SK-N-SH treated with all-trans-retinoic acid at 6 μM for 48 hours (cell line): ENCODE measurements around the gene PTPN11.

Source experiments
- OSR1 ChIP-seq: fragments of 250-450 bp; sonication (Bioruptor Pico); IDR thresholded peaks from 2 replicates; pipeline ENCODE4 v1.8.0; 2022; ENCODE audit warnings: moderate library complexity, mild to moderate bottlenecking, inconsistent platforms
- ZFP3 ChIP-seq: fragments of 250-450 bp; sonication (Bioruptor Pico); IDR thresholded peaks from 2 replicates; pipeline ENCODE4 v1.5.0; 2020; ENCODE audit warnings: mild to moderate bottlenecking, moderate library complexity
- ZNF8 ChIP-seq: fragments of 450-650 bp; formaldehyde crosslinking; IDR thresholded peaks from 2 replicates; pipeline ENCODE4 v1.5.0; 2020; ENCODE audit warnings: mild to moderate bottlenecking, moderate library complexity
- TF ChIP-seq, protein P1 (sequence below): fragments of 250-450 bp; sonication (Bioruptor Pico); IDR thresholded peaks from 2 replicates; pipeline ENCODE4 v1.5.0; 2020; ENCODE audit warnings: mild to moderate bottlenecking, moderate library complexity
- TF ChIP-seq, protein P2 (sequence below): fragments of 250-450 bp; sonication (Bioruptor Pico); IDR thresholded peaks from 2 replicates; pipeline ENCODE4 v1.5.1; 2021; ENCODE audit warnings: mild to moderate bottlenecking, moderate library complexity

DNA sequence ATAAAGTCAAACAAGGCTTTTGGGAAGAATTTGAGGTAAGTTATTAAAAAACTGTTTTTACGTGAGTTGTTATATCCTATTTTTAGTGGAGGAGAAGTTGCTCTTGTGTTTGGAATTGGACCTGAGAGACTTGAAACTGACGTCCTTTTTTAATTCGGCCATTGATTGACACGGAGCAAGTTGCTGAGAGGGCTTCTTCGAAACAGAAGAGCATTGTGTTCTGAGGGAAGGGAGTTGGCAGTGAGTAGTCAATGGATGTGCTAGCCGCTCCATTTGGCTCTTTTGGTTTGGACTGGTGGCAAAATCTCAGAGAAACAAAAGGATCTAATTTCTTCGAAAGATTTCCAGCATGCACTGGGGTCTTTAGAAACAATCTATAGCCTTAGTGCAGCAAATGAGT, 37.3 kb downstream of the PTPN11 start:
- no peak for TF ChIP-seq ZFP3 (CRISPR knock-in tag)
- TF ChIP-seq, protein P1, sequence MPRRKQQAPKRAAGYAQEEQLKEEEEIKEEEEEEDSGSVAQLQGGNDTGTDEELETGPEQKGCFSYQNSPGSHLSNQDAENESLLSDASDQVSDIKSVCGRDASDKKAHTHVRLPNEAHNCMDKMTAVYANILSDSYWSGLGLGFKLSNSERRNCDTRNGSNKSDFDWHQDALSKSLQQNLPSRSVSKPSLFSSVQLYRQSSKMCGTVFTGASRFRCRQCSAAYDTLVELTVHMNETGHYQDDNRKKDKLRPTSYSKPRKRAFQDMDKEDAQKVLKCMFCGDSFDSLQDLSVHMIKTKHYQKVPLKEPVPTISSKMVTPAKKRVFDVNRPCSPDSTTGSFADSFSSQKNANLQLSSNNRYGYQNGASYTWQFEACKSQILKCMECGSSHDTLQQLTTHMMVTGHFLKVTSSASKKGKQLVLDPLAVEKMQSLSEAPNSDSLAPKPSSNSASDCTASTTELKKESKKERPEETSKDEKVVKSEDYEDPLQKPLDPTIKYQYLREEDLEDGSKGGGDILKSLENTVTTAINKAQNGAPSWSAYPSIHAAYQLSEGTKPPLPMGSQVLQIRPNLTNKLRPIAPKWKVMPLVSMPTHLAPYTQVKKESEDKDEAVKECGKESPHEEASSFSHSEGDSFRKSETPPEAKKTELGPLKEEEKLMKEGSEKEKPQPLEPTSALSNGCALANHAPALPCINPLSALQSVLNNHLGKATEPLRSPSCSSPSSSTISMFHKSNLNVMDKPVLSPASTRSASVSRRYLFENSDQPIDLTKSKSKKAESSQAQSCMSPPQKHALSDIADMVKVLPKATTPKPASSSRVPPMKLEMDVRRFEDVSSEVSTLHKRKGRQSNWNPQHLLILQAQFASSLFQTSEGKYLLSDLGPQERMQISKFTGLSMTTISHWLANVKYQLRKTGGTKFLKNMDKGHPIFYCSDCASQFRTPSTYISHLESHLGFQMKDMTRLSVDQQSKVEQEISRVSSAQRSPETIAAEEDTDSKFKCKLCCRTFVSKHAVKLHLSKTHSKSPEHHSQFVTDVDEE (CRISPR knock-in tag) = no peak
- no peak for TF ChIP-seq OSR1 (CRISPR knock-in tag)
- TF ChIP-seq ZNF8 (CRISPR knock-in tag) = no peak
- TF ChIP-seq, protein P2, sequence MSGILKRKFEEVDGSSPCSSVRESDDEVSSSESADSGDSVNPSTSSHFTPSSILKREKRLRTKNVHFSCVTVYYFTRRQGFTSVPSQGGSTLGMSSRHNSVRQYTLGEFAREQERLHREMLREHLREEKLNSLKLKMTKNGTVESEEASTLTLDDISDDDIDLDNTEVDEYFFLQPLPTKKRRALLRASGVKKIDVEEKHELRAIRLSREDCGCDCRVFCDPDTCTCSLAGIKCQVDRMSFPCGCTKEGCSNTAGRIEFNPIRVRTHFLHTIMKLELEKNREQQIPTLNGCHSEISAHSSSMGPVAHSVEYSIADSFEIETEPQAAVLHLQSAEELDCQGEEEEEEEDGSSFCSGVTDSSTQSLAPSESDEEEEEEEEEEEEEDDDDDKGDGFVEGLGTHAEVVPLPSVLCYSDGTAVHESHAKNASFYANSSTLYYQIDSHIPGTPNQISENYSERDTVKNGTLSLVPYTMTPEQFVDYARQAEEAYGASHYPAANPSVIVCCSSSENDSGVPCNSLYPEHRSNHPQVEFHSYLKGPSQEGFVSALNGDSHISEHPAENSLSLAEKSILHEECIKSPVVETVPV (CRISPR knock-in tag) = no peak
